GM10266 (cell line): ENCODE data around the gene PTPRD.

Experiments
- DNase-seq: peaks from one replicate; pipeline ENCODE4 v3.0.0; 2012; ENCODE audit errors: extremely low spot score
- CTCF ChIP-seq: IDR thresholded peaks from 2 replicates; pipeline ENCODE4 v1.5.1; 2012; ENCODE audit warnings: mild to moderate bottlenecking, low read depth; ENCODE audit not compliant: control insufficient read depth, insufficient read depth; ENCODE audit errors: missing control alignments

PTPRD gene

GRCh38 chr9:8432224-8432623 is 2180.6 kb downstream of the PTPRD start:
- DNase-seq: no peak
- no peak for TF ChIP-seq CTCF

- no peak for DNase-seq
- TF ChIP-seq CTCF: no peak
Observed at GRCh38 chr9:8431505-8431904, 2181.3 kb downstream of the PTPRD start.

- no peak for TF ChIP-seq CTCF
- DNase-seq: no peak
Observed at GRCh38 chr9:8430945-8431344, 2181.9 kb downstream of the PTPRD start.

- no peak for DNase-seq
- no peak for TF ChIP-seq CTCF
Observed at GRCh38 chr9:8429768-8430167, 2183.0 kb downstream of the PTPRD start.

- no peak for TF ChIP-seq CTCF
- DNase-seq: no peak
Observed at GRCh38 chr9:8429157-8429556, 2183.6 kb downstream of the PTPRD start.

GRCh38 chr9:8428389-8428788 is 2184.4 kb downstream of the PTPRD start:
- DNase-seq: no peak
- TF ChIP-seq CTCF: no peak

GRCh38 chr9:8424786-8425410 is 2187.9 kb downstream of the PTPRD start:
- no peak for DNase-seq
- TF ChIP-seq CTCF: no peak
